SK-N-SH treated with all-trans-retinoic acid at 6 μM for 48 hours (cell line): ENCODE measurements around the gene GNAZ.

Experiments used
- ATAC-seq: fragments of 200-7000 bp; cut with Tn5 transposase; 3 replicates; pipeline ENCODE4 v1.9.1; 2020; ENCODE audit warnings: mild to moderate bottlenecking, moderate library complexity
- ARNTL ChIP-seq: fragments of 450-650 bp; formaldehyde crosslinking; IDR thresholded peaks from 2 replicates; pipeline ENCODE4 v1.5.0; 2020; ENCODE audit warnings: low read depth, mild to moderate bottlenecking, moderate library complexity, borderline replicate concordance
- CSDC2 ChIP-seq: fragments of 250-450 bp; sonication (Bioruptor Pico); IDR thresholded peaks from 2 replicates; pipeline ENCODE4 v1.5.0; 2020; ENCODE audit warnings: mild to moderate bottlenecking, moderate library complexity
- CSRNP3 ChIP-seq: fragments of 250-450 bp; sonication (Bioruptor Pico); IDR thresholded peaks from 2 replicates; pipeline ENCODE4 v1.5.1; 2021; ENCODE audit warnings: mild to moderate bottlenecking, moderate library complexity
- ESRRG ChIP-seq: fragments of 250-450 bp; sonication (Bioruptor Pico); IDR thresholded peaks from 2 replicates; pipeline ENCODE4 v1.6.1; 2021; ENCODE audit warnings: mild to moderate bottlenecking
- GLIS3 ChIP-seq: fragments of 250-450 bp; sonication (Bioruptor Pico); IDR thresholded peaks from 2 replicates; pipeline ENCODE4 v1.5.0; 2020; ENCODE audit warnings: mild to moderate bottlenecking, moderate library complexity
- ISL1 ChIP-seq: fragments of 250-450 bp; sonication (Bioruptor Pico); IDR thresholded peaks from 2 replicates; pipeline ENCODE4 v2.1.2; 2022; ENCODE audit warnings: mild to moderate bottlenecking, moderate library complexity
- OSR1 ChIP-seq: fragments of 250-450 bp; sonication (Bioruptor Pico); IDR thresholded peaks from 2 replicates; pipeline ENCODE4 v1.8.0; 2022; ENCODE audit warnings: moderate library complexity, mild to moderate bottlenecking, inconsistent platforms
- POU6F1 ChIP-seq: fragments of 250-450 bp; sonication (Bioruptor Pico); IDR thresholded peaks from 2 replicates; pipeline ENCODE4 v1.8.0; 2021; ENCODE audit warnings: low read depth, mild to moderate bottlenecking, moderate library complexity, borderline replicate concordance
- RARB ChIP-seq: fragments of 250-450 bp; sonication (Bioruptor Pico); IDR thresholded peaks from 2 replicates; pipeline ENCODE4 v1.8.0; 2021; ENCODE audit warnings: mild to moderate bottlenecking, moderate library complexity
- SNAI2 ChIP-seq: fragments of 250-450 bp; sonication (Bioruptor Pico); IDR thresholded peaks from 2 replicates; pipeline ENCODE4 v1.5.0; 2020; ENCODE audit warnings: mild to moderate bottlenecking, moderate library complexity
- TCF4 ChIP-seq: fragments of 250-450 bp; sonication (Bioruptor Pico); IDR thresholded peaks from 2 replicates; pipeline ENCODE4 v1.8.0; 2021; ENCODE audit warnings: mild to moderate bottlenecking, moderate library complexity, borderline replicate concordance
- TOX ChIP-seq: fragments of 250-450 bp; sonication (Bioruptor Pico); IDR thresholded peaks from 2 replicates; pipeline ENCODE4 v1.8.0; 2021; ENCODE audit warnings: mild to moderate bottlenecking, moderate library complexity, borderline replicate concordance
- ZC3H10 ChIP-seq: fragments of 250-450 bp; sonication (Bioruptor Pico); IDR thresholded peaks from 2 replicates; pipeline ENCODE4 v1.5.1; 2021; ENCODE audit warnings: mild to moderate bottlenecking, moderate library complexity
- ZFP3 ChIP-seq: fragments of 250-450 bp; sonication (Bioruptor Pico); IDR thresholded peaks from 2 replicates; pipeline ENCODE4 v1.5.0; 2020; ENCODE audit warnings: mild to moderate bottlenecking, moderate library complexity
- ZFP30 ChIP-seq: fragments of 450-650 bp; formaldehyde crosslinking; IDR thresholded peaks from 2 replicates; pipeline ENCODE4 v1.5.0; 2022; ENCODE audit warnings: mild to moderate bottlenecking, moderate library complexity
- ZNF565 ChIP-seq: fragments of 450-650 bp; formaldehyde crosslinking; conservative IDR thresholded peaks from 2 replicates; pipeline ENCODE4 v1.5.0; 2020; ENCODE audit warnings: low read depth, mild to moderate bottlenecking, moderate library complexity
- ZNF70 ChIP-seq: fragments of 450-650 bp; formaldehyde crosslinking; IDR thresholded peaks from 2 replicates; pipeline ENCODE4 v1.5.0; 2020; ENCODE audit warnings: mild to moderate bottlenecking, moderate library complexity
- ZNF8 ChIP-seq: fragments of 450-650 bp; formaldehyde crosslinking; IDR thresholded peaks from 2 replicates; pipeline ENCODE4 v1.5.0; 2020; ENCODE audit warnings: mild to moderate bottlenecking, moderate library complexity
- TF ChIP-seq, protein P1 (sequence below): fragments of 250-450 bp; sonication (Bioruptor Pico); IDR thresholded peaks from 2 replicates; pipeline ENCODE4 v1.5.0; 2020; ENCODE audit warnings: mild to moderate bottlenecking, moderate library complexity
- TF ChIP-seq, protein P2 (sequence below): fragments of 250-450 bp; sonication (Bioruptor Pico); IDR thresholded peaks from 2 replicates; pipeline ENCODE4 v1.8.0; 2020; ENCODE audit warnings: mild to moderate bottlenecking, moderate library complexity, borderline replicate concordance

The GNAZ gene

DNA sequence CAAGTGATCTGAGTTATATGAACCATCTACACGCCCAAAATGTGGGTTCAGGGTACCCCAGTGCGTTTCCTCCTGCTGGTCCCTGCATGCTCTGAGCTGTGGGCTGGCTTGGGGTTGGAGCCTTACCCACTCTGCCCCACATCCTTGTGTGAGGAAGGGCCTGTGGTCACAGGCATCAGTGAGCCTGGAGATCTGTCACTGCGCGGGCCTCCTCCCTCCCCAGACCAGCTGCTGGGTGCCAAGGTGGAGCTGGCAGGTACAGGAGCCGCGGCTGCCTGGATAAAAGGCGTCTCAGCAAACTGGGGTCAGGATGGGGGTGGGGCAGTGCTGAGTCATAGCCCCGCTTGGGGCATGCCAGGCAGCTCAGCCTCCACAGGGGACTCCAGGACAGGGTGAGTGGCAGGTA lies 17.9 kb downstream of the GNAZ start:
- ATAC-seq = no peak
- TF ChIP-seq ISL1 (CRISPR knock-in tag) = no peak
- TF ChIP-seq, protein P1, sequence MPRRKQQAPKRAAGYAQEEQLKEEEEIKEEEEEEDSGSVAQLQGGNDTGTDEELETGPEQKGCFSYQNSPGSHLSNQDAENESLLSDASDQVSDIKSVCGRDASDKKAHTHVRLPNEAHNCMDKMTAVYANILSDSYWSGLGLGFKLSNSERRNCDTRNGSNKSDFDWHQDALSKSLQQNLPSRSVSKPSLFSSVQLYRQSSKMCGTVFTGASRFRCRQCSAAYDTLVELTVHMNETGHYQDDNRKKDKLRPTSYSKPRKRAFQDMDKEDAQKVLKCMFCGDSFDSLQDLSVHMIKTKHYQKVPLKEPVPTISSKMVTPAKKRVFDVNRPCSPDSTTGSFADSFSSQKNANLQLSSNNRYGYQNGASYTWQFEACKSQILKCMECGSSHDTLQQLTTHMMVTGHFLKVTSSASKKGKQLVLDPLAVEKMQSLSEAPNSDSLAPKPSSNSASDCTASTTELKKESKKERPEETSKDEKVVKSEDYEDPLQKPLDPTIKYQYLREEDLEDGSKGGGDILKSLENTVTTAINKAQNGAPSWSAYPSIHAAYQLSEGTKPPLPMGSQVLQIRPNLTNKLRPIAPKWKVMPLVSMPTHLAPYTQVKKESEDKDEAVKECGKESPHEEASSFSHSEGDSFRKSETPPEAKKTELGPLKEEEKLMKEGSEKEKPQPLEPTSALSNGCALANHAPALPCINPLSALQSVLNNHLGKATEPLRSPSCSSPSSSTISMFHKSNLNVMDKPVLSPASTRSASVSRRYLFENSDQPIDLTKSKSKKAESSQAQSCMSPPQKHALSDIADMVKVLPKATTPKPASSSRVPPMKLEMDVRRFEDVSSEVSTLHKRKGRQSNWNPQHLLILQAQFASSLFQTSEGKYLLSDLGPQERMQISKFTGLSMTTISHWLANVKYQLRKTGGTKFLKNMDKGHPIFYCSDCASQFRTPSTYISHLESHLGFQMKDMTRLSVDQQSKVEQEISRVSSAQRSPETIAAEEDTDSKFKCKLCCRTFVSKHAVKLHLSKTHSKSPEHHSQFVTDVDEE (CRISPR knock-in tag) = no peak
- no peak for TF ChIP-seq ZNF8 (CRISPR knock-in tag)
- TF ChIP-seq ARNTL (CRISPR knock-in tag) = no peak
- TF ChIP-seq, protein P2, sequence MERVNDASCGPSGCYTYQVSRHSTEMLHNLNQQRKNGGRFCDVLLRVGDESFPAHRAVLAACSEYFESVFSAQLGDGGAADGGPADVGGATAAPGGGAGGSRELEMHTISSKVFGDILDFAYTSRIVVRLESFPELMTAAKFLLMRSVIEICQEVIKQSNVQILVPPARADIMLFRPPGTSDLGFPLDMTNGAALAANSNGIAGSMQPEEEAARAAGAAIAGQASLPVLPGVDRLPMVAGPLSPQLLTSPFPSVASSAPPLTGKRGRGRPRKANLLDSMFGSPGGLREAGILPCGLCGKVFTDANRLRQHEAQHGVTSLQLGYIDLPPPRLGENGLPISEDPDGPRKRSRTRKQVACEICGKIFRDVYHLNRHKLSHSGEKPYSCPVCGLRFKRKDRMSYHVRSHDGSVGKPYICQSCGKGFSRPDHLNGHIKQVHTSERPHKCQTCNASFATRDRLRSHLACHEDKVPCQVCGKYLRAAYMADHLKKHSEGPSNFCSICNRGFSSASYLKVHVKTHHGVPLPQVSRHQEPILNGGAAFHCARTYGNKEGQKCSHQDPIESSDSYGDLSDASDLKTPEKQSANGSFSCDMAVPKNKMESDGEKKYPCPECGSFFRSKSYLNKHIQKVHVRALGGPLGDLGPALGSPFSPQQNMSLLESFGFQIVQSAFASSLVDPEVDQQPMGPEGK (CRISPR knock-in tag) = no peak
- TF ChIP-seq CSRNP3 (CRISPR knock-in tag) = no peak
- TF ChIP-seq ZFP30 = no peak
- TF ChIP-seq RARB (CRISPR knock-in tag) = no peak
- no peak for TF ChIP-seq ESRRG (CRISPR knock-in tag)
- no peak for TF ChIP-seq TCF4 (CRISPR knock-in tag)
- TF ChIP-seq OSR1 (CRISPR knock-in tag) = no peak
- no peak for TF ChIP-seq CSDC2 (CRISPR knock-in tag)
- TF ChIP-seq GLIS3 (CRISPR knock-in tag) = no peak
- TF ChIP-seq ZNF70 (CRISPR knock-in tag) = no peak

DNA sequence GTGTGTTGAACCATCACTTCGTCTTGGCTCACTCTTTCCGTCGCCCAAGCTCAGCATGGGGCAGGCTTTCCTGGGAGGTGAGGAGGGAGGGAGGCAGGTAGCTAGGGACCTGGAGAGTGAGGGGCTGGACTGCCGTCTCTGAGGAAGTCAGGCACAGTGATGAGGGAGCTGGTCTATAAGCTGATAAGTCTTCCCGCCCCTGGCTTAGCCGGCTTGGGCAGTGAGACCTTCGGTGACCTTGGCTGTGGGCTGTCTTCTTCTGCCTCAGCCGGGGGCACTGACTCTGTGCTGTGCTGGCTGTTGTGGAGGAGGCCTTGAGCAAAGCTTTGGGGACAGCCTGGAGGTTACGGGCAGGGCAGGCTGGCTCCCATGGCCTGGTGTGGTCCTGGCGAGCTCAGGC lies 18.7 kb downstream of the GNAZ start:
- ATAC-seq = no peak
- TF ChIP-seq ZC3H10 (CRISPR knock-in tag) = no peak
- no peak for TF ChIP-seq ZNF565 (CRISPR knock-in tag)
- TF ChIP-seq, protein P2 (CRISPR knock-in tag) = no peak
- no peak for TF ChIP-seq GLIS3 (CRISPR knock-in tag)
- TF ChIP-seq CSDC2 (CRISPR knock-in tag) = no peak
- TF ChIP-seq SNAI2 (CRISPR knock-in tag) = no peak
- TF ChIP-seq ARNTL (CRISPR knock-in tag) = no peak
- TF ChIP-seq ZNF8 (CRISPR knock-in tag) = no peak
- TF ChIP-seq, protein P1 (CRISPR knock-in tag) = no peak
- no peak for TF ChIP-seq TOX (CRISPR knock-in tag)
- no peak for TF ChIP-seq OSR1 (CRISPR knock-in tag)
- no peak for TF ChIP-seq TCF4 (CRISPR knock-in tag)
- TF ChIP-seq ESRRG (CRISPR knock-in tag) = no peak
- TF ChIP-seq ZFP3 (CRISPR knock-in tag) = no peak
- no peak for TF ChIP-seq POU6F1
- TF ChIP-seq CSRNP3 (CRISPR knock-in tag) = no peak
